NCI-H146 treated with DMSO at 0.1 percent for 48 hours (cell line): ENCODE measurements around the gene UBE2J2.
"Not testable (repeated sequence)": the region's sequence is repeated elsewhere in the genome, so short reads cannot be mapped to it uniquely, and the experiment has no call there.

Source experiments
- DNase-seq: peaks from one replicate; lab custom pipeline; 2025; ENCODE audit not compliant: unreplicated experiment; lab: John Stamatoyannopoulos, UW

UBE2J2 gene

GRCh38 chr1:1259540-1259939 is 14.1 kb downstream of the UBE2J2 start:
- no peak for DNase-seq

- DNase-seq, result no peak
Measured at GRCh38 chr1:1259119-1259488, 14.6 kb downstream of the UBE2J2 start.

GRCh38 chr1:1256956-1257871 is 16.4 kb downstream of the UBE2J2 start:
- DNase-seq, result no peak

- DNase-seq, result no peak
Measured at GRCh38 chr1:1255611-1256010, 18.0 kb downstream of the UBE2J2 start.

GRCh38 chr1:1255078-1255477 is 18.6 kb downstream of the UBE2J2 start:
- no peak for DNase-seq

DNA sequence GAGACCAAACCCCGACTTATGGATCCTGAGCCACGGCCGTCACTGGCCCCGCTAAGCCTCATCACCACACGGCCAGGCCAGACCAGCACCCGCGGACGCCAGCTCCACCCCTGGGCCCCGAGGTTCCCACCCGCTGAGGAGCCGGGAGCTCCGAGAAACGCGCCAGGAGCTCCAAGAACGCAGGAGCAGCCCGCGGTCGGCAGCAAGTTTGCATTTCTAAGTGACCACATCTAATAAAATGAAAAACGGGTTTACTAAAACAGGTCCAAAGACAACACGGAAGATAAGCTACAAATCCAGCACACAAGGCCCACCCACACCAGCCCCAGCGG is 19.0 kb downstream of the UBE2J2 start:
- DNase-seq, result no peak

- no peak for DNase-seq
Measured at GRCh38 chr1:1253972-1254666, 19.5 kb downstream of the UBE2J2 start.

- no peak for DNase-seq
Measured at GRCh38 chr1:1253314-1253713, 20.3 kb downstream of the UBE2J2 start.

- DNase-seq, result no peak
Measured at GRCh38 chr1:1250786-1251284, 22.8 kb downstream of the UBE2J2 start.

DNA sequence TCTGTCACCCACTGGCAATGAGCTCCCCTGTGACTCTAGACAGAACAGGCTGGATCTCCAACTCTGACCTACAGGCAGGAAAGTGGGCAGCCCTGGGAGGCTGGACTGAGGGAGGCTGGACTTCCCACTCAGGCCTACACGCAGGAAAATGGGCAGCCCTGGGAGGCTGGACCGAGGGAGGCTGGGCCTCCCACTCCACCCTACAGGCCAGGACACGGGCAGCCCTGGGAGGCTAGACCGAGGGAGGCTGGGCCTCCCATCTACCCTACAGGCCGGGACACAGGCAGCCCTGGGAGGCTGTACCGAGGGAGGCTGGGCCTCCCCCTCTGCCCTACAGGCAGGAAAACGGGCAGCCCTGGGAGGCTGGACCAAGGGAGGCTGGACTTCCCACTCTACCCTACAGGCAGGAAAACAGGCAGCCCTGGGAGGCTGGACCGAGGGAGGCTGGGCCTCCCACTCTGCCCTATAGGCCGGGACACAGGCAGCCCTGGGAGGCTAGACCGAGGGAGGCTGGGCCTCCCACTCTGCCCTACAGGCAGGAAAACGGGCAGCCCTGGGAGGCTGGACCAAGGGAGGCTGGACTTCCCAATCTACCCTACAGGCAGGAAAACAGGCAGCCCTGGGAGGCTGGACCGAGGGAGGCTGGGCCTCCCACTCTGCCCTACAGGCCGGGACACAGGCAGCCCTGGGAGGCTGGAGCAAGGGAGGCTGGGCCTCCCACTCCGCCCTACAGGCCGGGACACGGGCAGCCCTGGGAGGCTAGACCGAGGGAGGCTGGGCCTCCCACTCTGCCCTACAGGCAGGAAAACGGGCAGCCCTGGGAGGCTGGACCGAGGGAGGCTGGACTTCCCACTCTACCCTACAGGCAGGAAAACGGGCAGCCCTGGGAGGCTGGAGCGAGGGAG is 25.4 kb downstream of the UBE2J2 start:
- DNase-seq, result not testable (repeated sequence)

DNA sequence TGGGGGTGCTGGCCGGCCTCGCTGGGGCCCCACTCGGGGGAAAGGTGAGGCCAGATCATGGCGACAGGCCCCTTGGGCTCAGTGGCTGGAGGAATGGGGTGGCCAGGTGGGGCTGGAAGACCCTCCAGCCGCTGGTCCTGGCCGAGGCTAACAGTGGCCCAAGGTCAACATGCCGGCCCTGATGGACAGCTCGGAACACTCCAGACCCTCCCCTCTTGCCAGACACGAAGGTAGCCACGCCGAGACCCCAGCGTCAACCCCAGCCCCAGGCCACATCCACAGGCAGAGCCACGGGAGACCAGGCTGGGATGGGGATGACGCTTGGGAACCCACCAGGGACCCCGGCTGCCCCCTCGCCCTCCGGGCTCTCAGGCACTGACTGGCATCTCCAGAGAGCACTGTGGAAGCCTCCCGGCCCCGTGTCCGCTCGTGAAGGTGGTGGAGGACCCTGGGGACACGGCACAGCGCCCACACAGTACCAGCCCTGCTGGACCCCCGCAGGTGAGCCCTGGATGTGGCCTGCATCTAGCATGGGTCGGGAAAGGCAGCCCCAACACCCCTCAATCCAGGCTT is 26.2 kb downstream of the UBE2J2 start:
- no peak for DNase-seq

- no peak for DNase-seq
Measured at GRCh38 chr1:1246577-1247340, 26.9 kb downstream of the UBE2J2 start, which contains the start of gene C1QTNF12. Gene C1QTNF12, minus strand, starts transcription at chr1:1246722. Its CDS starts 32 bp downstream, at chr1:1246690.

DNA sequence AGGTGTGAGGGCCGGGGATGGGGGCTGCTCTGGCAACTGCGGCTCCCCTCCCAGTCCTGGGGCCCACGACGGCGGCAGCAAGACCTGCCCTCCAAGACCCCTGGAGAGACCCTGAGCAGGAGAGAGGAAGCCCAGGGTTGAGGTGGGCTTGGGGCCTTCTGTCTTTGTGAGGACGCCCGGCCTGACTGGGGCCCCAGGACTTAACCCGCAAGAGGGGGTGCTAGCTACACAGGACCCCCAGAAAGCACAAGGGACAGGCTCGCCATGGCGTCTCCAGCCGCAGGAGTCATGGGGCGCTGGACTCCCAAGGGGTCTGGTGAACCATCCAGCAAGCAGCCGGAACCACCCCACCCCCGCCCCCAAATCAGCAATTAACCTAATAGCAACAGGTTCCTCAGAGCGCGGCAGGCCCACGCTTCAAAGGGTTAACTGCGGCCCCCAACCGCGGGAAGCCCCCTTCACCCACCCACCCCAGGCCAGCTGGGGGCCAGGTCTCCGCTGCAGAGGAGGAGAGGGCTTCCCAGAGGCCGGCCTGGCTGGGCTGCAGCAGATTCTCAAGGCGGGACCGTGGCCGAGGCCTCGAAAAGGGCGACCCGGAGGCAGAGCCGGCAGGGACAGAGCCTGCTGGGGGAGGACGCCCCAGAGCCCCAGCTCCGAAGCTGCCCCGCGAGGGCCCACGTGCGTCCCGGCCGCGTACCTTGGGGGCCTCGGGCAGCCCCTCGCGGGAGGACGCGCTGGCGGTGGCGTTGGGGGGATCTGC is 27.7 kb downstream of the UBE2J2 start:
- no peak for DNase-seq

GRCh38 chr1:1245178-1245816 is 28.4 kb downstream of the UBE2J2 start:
- no peak for DNase-seq

DNA sequence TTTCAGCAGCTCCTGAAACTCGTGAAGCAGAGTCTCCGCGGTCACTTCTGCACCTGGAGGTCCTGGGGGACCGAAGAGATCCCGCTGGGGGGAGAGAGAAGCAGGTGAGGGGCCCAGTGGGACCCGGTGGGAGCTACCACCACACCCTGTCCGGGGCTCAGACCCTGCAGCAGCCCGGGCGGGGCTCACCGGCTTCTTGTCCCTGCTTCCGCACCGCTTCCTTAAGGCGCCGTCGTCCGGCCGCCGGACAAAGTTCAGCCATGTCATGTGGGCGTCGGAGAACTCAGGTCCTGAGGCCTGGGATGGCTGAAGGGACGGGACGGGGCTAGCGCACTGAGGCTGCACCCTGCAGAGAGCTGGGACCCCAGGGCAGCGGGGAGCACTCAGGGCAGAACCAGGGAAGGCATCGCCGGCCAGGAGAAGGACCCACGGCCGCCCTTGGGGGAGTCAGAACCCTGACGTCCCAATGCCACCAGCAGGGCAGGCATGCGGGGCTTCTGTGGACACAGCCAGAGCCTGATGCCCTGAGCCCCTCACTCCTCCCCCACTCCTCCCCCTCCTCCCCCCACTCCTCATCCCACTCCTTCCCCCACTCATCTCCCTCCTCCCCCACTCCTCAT is 29.4 kb downstream of the UBE2J2 start:
- no peak for DNase-seq

DNA sequence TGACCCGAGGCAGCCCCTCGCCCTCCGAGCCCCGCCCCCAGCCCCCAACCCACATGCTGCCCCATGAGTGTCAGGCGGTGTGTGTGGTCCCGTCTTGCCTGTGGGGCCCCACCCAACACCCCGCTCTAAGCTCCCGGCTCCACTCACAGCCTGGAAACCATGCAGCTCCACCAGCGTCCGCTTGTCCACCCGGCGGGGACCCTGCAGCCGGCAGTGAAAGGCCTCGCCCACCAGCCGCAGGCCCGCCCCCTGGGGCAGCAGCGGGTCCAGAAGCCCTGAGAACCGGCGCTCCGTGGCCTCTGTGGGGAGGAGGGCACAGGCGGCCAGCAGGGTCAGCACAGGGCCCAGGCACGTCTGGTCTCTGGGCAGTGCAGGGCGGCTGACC is 29.9 kb downstream of the UBE2J2 start:
- DNase-seq, result no peak

GRCh38 chr1:1243266-1243660 is 30.4 kb downstream of the UBE2J2 start:
- no peak for DNase-seq

- no peak for DNase-seq
Measured at GRCh38 chr1:1242461-1243265, 31.0 kb downstream of the UBE2J2 start.
